Uterus (tissue), 4 donors: ENCODE data around the gene SLC25A15. TPM values are rescaled to one million over a fixed set of nuclear protein-coding genes. Genes with fewer than 3 reads are reported as not detected.

Experiments used
- DNase-seq, 2 donors: peaks; one replicate each; pipeline ENCODE4 v3.0.0-alpha.2; 2019 to 2020
- H3K27ac ChIP-seq, 2 donors: fragments of 200-600 bp; sonication (generic); 1 replicate in 1 of 2; 2 replicates in 1 of 2; pipeline ENCODE4 v1.5.1; 2016 to 2018
- H3K27me3 ChIP-seq, 2 donors: fragments of 200-600 bp; sonication (generic); one replicate each; pipeline ENCODE4 v1.5.1; 2018 to 2019; ENCODE audit warnings: control low read depth in 1 of 2
- H3K36me3 ChIP-seq, 2 donors: fragments of 200-600 bp; sonication (generic); one replicate each; pipeline ENCODE4 v1.5.1; 2019; ENCODE audit warnings: control low read depth in 1 of 2
- H3K4me1 ChIP-seq, 2 donors: fragments of 200-600 bp; sonication (generic); one replicate each; pipeline ENCODE4 v1.5.1; 2018 to 2019; ENCODE audit warnings: control low read depth in 1 of 2
- H3K4me3 ChIP-seq, 2 donors: fragments of 200-600 bp; sonication (generic); 1 replicate in 1 of 2; 2 replicates in 1 of 2; pipeline ENCODE4 v1.5.1; 2018 to 2019; ENCODE audit warnings: mild to moderate bottlenecking in 1 of 2
- H3K9me3 ChIP-seq, 2 donors: fragments of 200-600 bp; sonication (generic); one replicate each; pipeline ENCODE4 v1.5.1; 2019; ENCODE audit warnings: control low read depth in 1 of 2
- CTCF ChIP-seq, 4 experiments: fragments of 200-600 bp in 2 of 4; fragments of 450-650 bp in 2 of 4; sonication (generic) in 2 of 4; IDR thresholded peaks; one replicate each; pipeline ENCODE4 v1.5.1; 2016 to 2019; ENCODE audit warnings: antibody characterized with exemption in 4 of 4, mild to moderate bottlenecking in 2 of 4, moderate library complexity in 1 of 4
- POLR2A ChIP-seq, 2 donors: fragments of 450-650 bp; IDR thresholded peaks; one replicate each; pipeline ENCODE4 v1.6.1; 2016; ENCODE audit warnings: antibody characterized with exemption in 2 of 2, mild to moderate bottlenecking in 1 of 2, moderate library complexity in 1 of 2
- intact Hi-C: fragments of 100-400 bp; cut with DNase I; formaldehyde crosslinking; loops from one replicate; pipeline ENCODE4 v1.15.1; 2023; ENCODE audit warnings: low total_unique reads
- total RNA-seq, 4 donors: library from RNA; depleted of rRNA in 3 of 4; stranded (reverse); fragments of >200 nt in 3 of 4; gene quantifications; one replicate each; pipeline versions ENCODE4 v1.1.0 to v1.2.4, GENCODE V29; 2014 to 2023
- donor health status: DM: yes; HTN: yes; CAD: no.

Gene SLC25A15
- total RNA-seq, 4 donors from 2014 or later = 1.5 to 25.4 (median 5.0) TPM; not detected in 1

GRCh38 chr13:40770934-40771618, 18.3 kb upstream of the SLC25A15 start, which contains the start of gene MRPS31:
Gene MRPS31 (minus strand): TSS chr13:40771190. CDS start chr13:40771136, 54 bp downstream.
- H3K4me3 ChIP-seq = peak within 1 kb of the TSS; percentile 86 to 88
- no peaks in the 10 kb centered on the region for H3K36me3 ChIP-seq
- H3K4me1 ChIP-seq = no peaks in the 10 kb centered on the region
- TF ChIP-seq POLR2A (IDR thresholded peaks at IDR 0.05) (peak; percentile 63 to 66), CTCF (IDR thresholded peaks at IDR 0.05) (peak in 1 of 4 experiments; percentile 34)
- no peaks in the 10 kb centered on the region for H3K9me3 ChIP-seq
- H3K27ac ChIP-seq = peak within 1 kb of the TSS; percentile 90 to 91
- H3K27me3 ChIP-seq = no peaks in the 10 kb centered on the region
- peak; percentile 94 for DNase-seq
- intact Hi-C loops = no loop called here

GRCh38 chr13:40772765-40773473, 16.5 kb upstream of the SLC25A15 start:
- Histone ChIP-seq H3K4me1 (no peaks in the 10 kb centered on the region), H3K27me3 (no peaks in the 10 kb centered on the region), H3K27ac (no peak overlapping the region), H3K9me3 (no peaks in the 10 kb centered on the region), H3K36me3 (no peaks in the 10 kb centered on the region), H3K4me3 (no peak overlapping the region)
- TF ChIP-seq POLR2A (IDR thresholded peaks at IDR 0.05) (no peak), CTCF (IDR thresholded peaks at IDR 0.05) (no peak)
- intact Hi-C loops = no loop called here
- no peak for DNase-seq

GRCh38 chr13:40774672-40775071, 14.7 kb upstream of the SLC25A15 start:
- Histone ChIP-seq H3K27ac (no peak overlapping the region), H3K36me3 (no peaks in the 10 kb centered on the region), H3K4me1 (no peaks in the 10 kb centered on the region), H3K27me3 (no peaks in the 10 kb centered on the region), H3K4me3 (no peak overlapping the region), H3K9me3 (no peaks in the 10 kb centered on the region)
- DNase-seq = no peak
- intact Hi-C loops = no loop called here
- TF ChIP-seq CTCF (IDR thresholded peaks at IDR 0.05) (no peak), POLR2A (IDR thresholded peaks at IDR 0.05) (no peak)

GRCh38 chr13:40776232-40776631, 13.2 kb upstream of the SLC25A15 start:
- no peak for DNase-seq
- intact Hi-C loops = no loop called here
- H3K9me3 ChIP-seq = no peaks in the 10 kb centered on the region
- TF ChIP-seq POLR2A (IDR thresholded peaks at IDR 0.05) (no peak), CTCF (IDR thresholded peaks at IDR 0.05) (no peak)
- no peaks in the 10 kb centered on the region for H3K27me3 ChIP-seq
- no peaks in the 10 kb centered on the region for H3K36me3 ChIP-seq
- H3K27ac ChIP-seq = no peak overlapping the region
- no peak overlapping the region for H3K4me3 ChIP-seq
- no peaks in the 10 kb centered on the region for H3K4me1 ChIP-seq

GRCh38 chr13:40776681-40777165, 12.7 kb upstream of the SLC25A15 start:
- no peak overlapping the region for H3K4me3 ChIP-seq

More at GRCh38 chr13:40776681-40777165, 12.7 kb upstream of the SLC25A15 start:
- intact Hi-C loops = no loop called here
- TF ChIP-seq POLR2A (IDR thresholded peaks at IDR 0.05) (no peak), CTCF (IDR thresholded peaks at IDR 0.05) (no peak)
- no peak for DNase-seq
- Histone ChIP-seq H3K36me3 (no peaks in the 10 kb centered on the region), H3K27ac (no peak overlapping the region), H3K4me1 (no peaks in the 10 kb centered on the region), H3K27me3 (no peaks in the 10 kb centered on the region), H3K9me3 (no peaks in the 10 kb centered on the region)
